ENCODE results near the gene CACNA2D3. TPM values are rescaled to one million over a fixed set of nuclear protein-coding genes. Genes with fewer than 3 reads are reported as not detected.

The CACNA2D3 gene
- total RNA-seq, 2 donors from 2014 or later: 1.1 to 5.9 TPM

DNA sequence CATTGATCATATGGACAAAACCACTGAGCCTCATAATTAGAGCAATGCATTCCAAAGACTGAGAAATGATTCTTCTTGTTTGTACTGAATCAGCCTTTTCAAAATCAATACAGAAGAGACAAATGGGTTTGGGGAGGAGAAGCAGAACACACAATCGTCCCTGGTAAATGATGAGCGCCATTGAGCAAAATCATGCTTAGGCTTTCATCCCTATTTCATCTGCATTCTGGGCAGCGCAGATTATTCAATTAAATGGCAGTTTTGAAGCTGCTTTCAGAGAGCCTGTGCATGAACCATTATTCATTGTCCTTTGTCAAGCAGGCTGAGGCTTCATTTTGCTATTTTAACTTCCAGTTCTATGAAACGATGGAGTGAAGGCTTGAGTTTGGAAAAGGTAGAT, 371.9 kb downstream of the CACNA2D3 start:
- Histone ChIP-seq H3K27me3 (replicated peaks; ENCODE audit: insufficient read depth) (no peaks in the 10 kb centered on the region), H3K4me3 (no peak overlapping the region), H3K4me1 (replicated peaks) (no peaks in the 10 kb centered on the region), H3K36me3 (no peaks in the 10 kb centered on the region), H3K27ac (no peak overlapping the region), H3K9me3 (no peaks in the 10 kb centered on the region)
- no peak for DNase-seq (ENCODE audit: low spot score)
- no peak for TF ChIP-seq POLR2A (IDR thresholded peaks at IDR 0.05)
- TF ChIP-seq, protein P1, sequence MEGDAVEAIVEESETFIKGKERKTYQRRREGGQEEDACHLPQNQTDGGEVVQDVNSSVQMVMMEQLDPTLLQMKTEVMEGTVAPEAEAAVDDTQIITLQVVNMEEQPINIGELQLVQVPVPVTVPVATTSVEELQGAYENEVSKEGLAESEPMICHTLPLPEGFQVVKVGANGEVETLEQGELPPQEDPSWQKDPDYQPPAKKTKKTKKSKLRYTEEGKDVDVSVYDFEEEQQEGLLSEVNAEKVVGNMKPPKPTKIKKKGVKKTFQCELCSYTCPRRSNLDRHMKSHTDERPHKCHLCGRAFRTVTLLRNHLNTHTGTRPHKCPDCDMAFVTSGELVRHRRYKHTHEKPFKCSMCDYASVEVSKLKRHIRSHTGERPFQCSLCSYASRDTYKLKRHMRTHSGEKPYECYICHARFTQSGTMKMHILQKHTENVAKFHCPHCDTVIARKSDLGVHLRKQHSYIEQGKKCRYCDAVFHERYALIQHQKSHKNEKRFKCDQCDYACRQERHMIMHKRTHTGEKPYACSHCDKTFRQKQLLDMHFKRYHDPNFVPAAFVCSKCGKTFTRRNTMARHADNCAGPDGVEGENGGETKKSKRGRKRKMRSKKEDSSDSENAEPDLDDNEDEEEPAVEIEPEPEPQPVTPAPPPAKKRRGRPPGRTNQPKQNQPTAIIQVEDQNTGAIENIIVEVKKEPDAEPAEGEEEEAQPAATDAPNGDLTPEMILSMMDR (IDR thresholded peaks at IDR 0.05): no peak
- TF ChIP-seq POLR2AphosphoS5 (IDR thresholded peaks at IDR 0.05): no peak
- intact Hi-C loops (cut with DNase I): no loop called here
- over 99% methylated on average over 4 of the region's 4 CpGs for WGBS

DNA sequence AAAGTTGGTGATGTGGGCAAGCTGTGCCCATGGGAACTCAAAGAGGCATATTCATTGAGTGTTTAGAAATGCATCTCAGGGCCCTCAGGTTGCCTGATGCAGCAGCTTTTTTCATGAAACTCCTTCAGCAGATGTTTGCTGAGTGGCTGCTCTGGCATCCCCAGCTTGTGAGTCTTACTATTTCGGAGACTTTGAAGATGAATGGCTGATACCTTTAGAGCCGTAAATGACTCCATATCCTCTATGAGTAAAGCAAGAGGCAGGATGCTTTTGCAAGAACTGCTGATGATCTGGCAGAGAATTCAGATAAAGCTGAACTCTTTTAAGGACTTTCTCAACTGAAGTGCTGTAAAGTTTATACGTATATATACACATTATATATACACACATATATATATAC, 384.3 kb downstream of the CACNA2D3 start:
- Histone ChIP-seq H3K27me3 (replicated peaks; ENCODE audit: insufficient read depth) (no peaks in the 10 kb centered on the region), H3K27ac (no peak overlapping the region), H3K4me3 (no peak overlapping the region), H3K36me3 (no peaks in the 10 kb centered on the region), H3K9me3 (no peaks in the 10 kb centered on the region), H3K4me1 (replicated peaks) (no peaks in the 10 kb centered on the region)
- 89% methylated on average over 3 of the region's 3 CpGs for WGBS
- intact Hi-C loops (cut with DNase I): no loop called here
- no peak for DNase-seq (ENCODE audit: low spot score)
- TF ChIP-seq POLR2A (IDR thresholded peaks at IDR 0.05): no peak
- TF ChIP-seq, protein P1 (IDR thresholded peaks at IDR 0.05): no peak

DNA sequence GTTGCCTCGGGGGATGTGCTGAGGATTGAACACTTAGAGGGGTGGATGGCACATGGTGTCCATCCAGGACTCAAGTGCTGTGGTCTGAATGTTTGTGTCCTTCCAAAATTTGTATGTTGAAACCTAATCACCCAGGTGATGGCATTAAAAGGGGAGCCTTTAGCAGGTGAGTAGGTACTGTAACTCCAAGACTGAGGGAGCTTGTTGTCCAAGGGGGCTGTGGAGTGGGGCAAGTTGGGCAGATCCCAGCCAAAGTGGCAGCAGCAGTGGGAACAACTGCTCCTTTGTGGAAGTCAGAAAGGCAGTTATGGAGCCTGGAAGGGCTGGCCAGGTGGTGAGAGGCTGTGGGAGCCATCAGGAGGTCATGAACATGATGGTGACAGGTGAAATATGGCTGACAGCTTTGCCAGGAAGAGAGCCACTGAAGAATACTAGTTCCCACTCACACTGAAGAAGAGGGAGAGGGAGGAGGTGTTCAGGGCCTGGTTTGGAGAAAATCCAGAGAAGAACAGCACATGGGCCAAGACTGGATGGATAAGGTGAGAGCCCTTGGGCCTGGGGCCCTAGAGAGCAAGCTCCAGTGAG, 385.6 kb downstream of the CACNA2D3 start:
- no peak for DNase-seq (ENCODE audit: low spot score)
- WGBS: 85% methylated on average over 1 of the region's 1 CpG
- no peaks in the 10 kb centered on the region for H3K27me3 ChIP-seq (replicated peaks; ENCODE audit: insufficient read depth)
- no peaks in the 10 kb centered on the region for H3K36me3 ChIP-seq
- H3K27ac ChIP-seq: no peak overlapping the region
- no peaks in the 10 kb centered on the region for H3K9me3 ChIP-seq
- H3K4me1 ChIP-seq (replicated peaks): no peaks in the 10 kb centered on the region
- no peak overlapping the region for H3K4me3 ChIP-seq
- intact Hi-C loops (cut with DNase I): no loop called here
- TF ChIP-seq, protein P1 (IDR thresholded peaks at IDR 0.05): no peak
- no peak for TF ChIP-seq POLR2A (IDR thresholded peaks at IDR 0.05)
- TF ChIP-seq POLR2AphosphoS5 (IDR thresholded peaks at IDR 0.05): no peak

DNA sequence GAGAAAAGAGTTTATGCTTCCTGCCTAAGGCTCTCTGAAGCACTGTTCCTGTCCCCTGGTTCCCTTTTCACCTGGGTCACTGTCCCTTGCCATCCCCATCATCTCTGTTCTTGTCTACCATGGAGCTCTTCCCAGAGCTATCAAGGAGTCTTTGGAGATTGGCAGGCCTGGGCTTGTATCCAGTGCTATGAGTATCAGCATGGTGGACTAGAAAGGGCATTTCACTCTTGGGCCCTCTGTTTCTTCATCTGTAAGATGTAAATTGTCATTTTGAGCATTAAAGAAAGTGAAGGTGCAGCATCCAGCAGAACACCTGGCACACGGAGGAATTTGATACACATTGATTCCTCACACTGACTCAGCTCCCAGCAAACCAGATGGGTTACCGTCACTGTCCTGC, 388.2 kb downstream of the CACNA2D3 start:
- no peak for DNase-seq (ENCODE audit: low spot score)
- H3K4me3 ChIP-seq: no peak overlapping the region
- H3K27ac ChIP-seq: no peak overlapping the region
- no peaks in the 10 kb centered on the region for H3K36me3 ChIP-seq
- H3K4me1 ChIP-seq (replicated peaks): no peaks in the 10 kb centered on the region
- no peaks in the 10 kb centered on the region for H3K27me3 ChIP-seq (replicated peaks; ENCODE audit: insufficient read depth)
- H3K9me3 ChIP-seq: no peaks in the 10 kb centered on the region
- TF ChIP-seq POLR2AphosphoS5 (IDR thresholded peaks at IDR 0.05) (no peak), POLR2A (IDR thresholded peaks at IDR 0.05) (no peak)
- TF ChIP-seq, protein P1 (IDR thresholded peaks at IDR 0.05): no peak
- intact Hi-C loops (cut with DNase I): no loop called here
- WGBS: 89% methylated on average over 2 of the region's 2 CpGs

DNA sequence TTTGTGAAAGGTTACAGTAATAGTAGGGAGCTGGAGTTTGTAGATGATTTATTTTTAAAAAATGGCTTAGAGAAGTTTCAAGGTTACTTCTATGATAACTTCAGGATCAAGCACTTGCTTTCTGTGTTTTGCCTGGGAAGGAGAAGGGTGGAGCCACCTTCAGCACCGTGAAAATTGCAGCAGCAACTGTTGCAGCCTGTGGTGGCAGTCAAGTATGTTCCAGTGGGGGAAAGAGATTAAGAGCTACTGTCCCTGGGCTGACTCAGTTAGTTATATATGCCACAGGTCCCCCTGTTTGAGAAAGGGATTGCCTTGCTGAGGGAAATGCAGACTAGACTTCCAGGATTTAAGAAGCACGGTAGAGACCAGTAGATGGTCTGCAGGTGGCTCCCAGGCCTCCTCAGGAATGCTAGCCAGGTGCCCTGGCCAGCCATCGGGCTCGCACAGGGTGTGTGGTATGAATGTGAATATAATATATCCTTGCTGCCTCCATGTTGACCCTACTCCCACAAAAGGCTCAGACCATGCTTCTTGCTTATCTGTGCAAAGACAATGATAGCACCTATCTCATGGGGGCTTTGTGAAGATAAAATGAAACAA, 389.5 kb downstream of the CACNA2D3 start:
- intact Hi-C loops (cut with DNase I): no loop called here
- H3K27me3 ChIP-seq (replicated peaks; ENCODE audit: insufficient read depth): no peaks in the 10 kb centered on the region
- 83% methylated on average over 4 of the region's 4 CpGs for WGBS
- H3K36me3 ChIP-seq: no peaks in the 10 kb centered on the region
- no peaks in the 10 kb centered on the region for H3K4me1 ChIP-seq (replicated peaks)
- DNase-seq (ENCODE audit: low spot score): no peak
- H3K9me3 ChIP-seq: no peaks in the 10 kb centered on the region
- no peak overlapping the region for H3K27ac ChIP-seq
- TF ChIP-seq POLR2A (IDR thresholded peaks at IDR 0.05) (no peak), POLR2AphosphoS5 (IDR thresholded peaks at IDR 0.05) (no peak)
- TF ChIP-seq, protein P1 (IDR thresholded peaks at IDR 0.05): no peak
- H3K4me3 ChIP-seq: no peak overlapping the region
